Keratinocyte (primary cell): ENCODE results near the gene AOAH. TPM values are rescaled to one million over a fixed set of nuclear protein-coding genes. Genes with fewer than 3 reads are reported as not detected.

ENCODE experiments used
- DNase-seq: peaks from one replicate; pipeline ENCODE4 v3.0.0-alpha.2; 2011; ENCODE audit warnings: low read depth, missing footprints, low spot score
- FAIRE-seq: peaks from 2 replicates; lab custom pipeline; 2011; peaks lifted over from hg19 to GRCh38; lab: Jason Lieb, UNC
- H2AFZ ChIP-seq: 2 replicates; pipeline ENCODE4 v1.6.0; 2012; ENCODE audit warnings: low read length, control low read depth, inconsistent platforms; ENCODE audit not compliant: control insufficient read depth
- H3K27ac ChIP-seq: 2 replicates; pipeline ENCODE4 v1.5.1; 2011; ENCODE audit warnings: low read length; ENCODE audit not compliant: control insufficient read depth, insufficient read depth
- H3K27me3 ChIP-seq: 3 replicates; pipeline ENCODE4 v1.6.0; 2011; ENCODE audit warnings: low read length; ENCODE audit not compliant: control insufficient read depth, insufficient read depth; ENCODE audit errors: extremely low read depth
- H3K36me3 ChIP-seq, 2 experiments: 2 replicates in 1 of 2; 3 replicates in 1 of 2; pipeline ENCODE4 v1.5.1; 2011; ENCODE audit warnings: low read length in 2 of 2, mild to moderate bottlenecking in 1 of 2; ENCODE audit not compliant: control insufficient read depth in 2 of 2, insufficient read depth in 2 of 2; ENCODE audit errors: extremely low read depth in 1 of 2
- H3K4me1 ChIP-seq: 3 replicates; pipeline ENCODE4 v1.5.1; 2011; ENCODE audit warnings: low read length; ENCODE audit not compliant: control insufficient read depth, insufficient read depth; ENCODE audit errors: extremely low read depth
- H3K4me2 ChIP-seq: 3 replicates; pipeline ENCODE4 v1.6.0; 2011; ENCODE audit warnings: low read depth, low read length; ENCODE audit not compliant: control insufficient read depth, insufficient read depth; ENCODE audit errors: extremely low read depth
- H3K4me3 ChIP-seq, 3 experiments: fragments of 200-600 bp in 1 of 3; sonication (generic) in 1 of 3; 2 replicates in 2 of 3; 3 replicates in 1 of 3; pipeline ENCODE4 v1.5.1; 2011 to 2016; ENCODE audit warnings: low read length in 3 of 3, mild to moderate bottlenecking in 3 of 3, control low read depth in 2 of 3, inconsistent platforms in 1 of 3, low read depth in 1 of 3, mixed read lengths in 1 of 3, mixed run types in 1 of 3, moderate library complexity in 1 of 3; ENCODE audit not compliant: control insufficient read depth in 2 of 3, insufficient read depth in 2 of 3; ENCODE audit errors: extremely low read depth in 1 of 3
- H3K79me2 ChIP-seq: 2 replicates; pipeline ENCODE4 v1.6.0; 2012; ENCODE audit warnings: low read length; ENCODE audit not compliant: control insufficient read depth, insufficient read depth
- H3K9ac ChIP-seq: 3 replicates; pipeline ENCODE4 v1.6.0; 2011; ENCODE audit warnings: low read length; ENCODE audit not compliant: control insufficient read depth, insufficient read depth; ENCODE audit errors: extremely low read depth
- H3K9me1 ChIP-seq: 3 replicates; pipeline ENCODE4 v1.6.0; 2011; ENCODE audit warnings: low read length; ENCODE audit not compliant: control insufficient read depth, insufficient read depth; ENCODE audit errors: extremely low read depth
- H3K9me3 ChIP-seq: 2 replicates; pipeline ENCODE4 v1.5.1; 2012; ENCODE audit warnings: low read depth, low read length; ENCODE audit not compliant: control insufficient read depth
- H4K20me1 ChIP-seq: 3 replicates; pipeline ENCODE4 v1.6.0; 2011; ENCODE audit warnings: low read length; ENCODE audit not compliant: control insufficient read depth, insufficient read depth; ENCODE audit errors: extremely low read depth
- EZH2 ChIP-seq: IDR thresholded peaks from one replicate; pipeline ENCODE4 v1.6.1; 2012; ENCODE audit warnings: inconsistent platforms, mild to moderate bottlenecking, low read length, moderate library complexity
- dilution Hi-C: fragments of 300-500 bp; cut with MboI; formaldehyde crosslinking; loops from one replicate; pipeline ENCODE4 v1.7.0; 2020; ENCODE audit warnings: low sequenced_read_pairs; ENCODE audit not compliant: extremely low pct_ligation_motif_present
- polyA plus RNA-seq, 5 experiments: library from polyadenylated mRNA; depleted of rRNA in 3 of 5; stranded (reverse) in 3 of 5; stranded (forward) in 1 of 5; unstranded in 1 of 5; fragments of >200 nt; gene quantifications; 1 replicate in 1 of 5; 2 replicates in 3 of 5; 3 replicates in 1 of 5; pipeline versions ENCODE4 v1.2.1 to v1.2.3, GENCODE V29; 2011 to 2012; ENCODE audit warnings: missing spikeins in 2 of 5, low read depth in 1 of 5, low replicate concordance in 1 of 5
- TF ChIP-seq, protein P1 (sequence below), 3 experiments: IDR thresholded peaks in 1 of 3; conservative IDR thresholded peaks in 1 of 3; optimal IDR thresholded peaks in 1 of 3; 2 replicates in 2 of 3; 3 replicates in 1 of 3; pipeline versions ENCODE3 to v1.5.1; 2011; ENCODE audit warnings: low read length in 3 of 3, mild to moderate bottlenecking in 3 of 3, moderate library complexity in 2 of 3, control low read depth in 1 of 3, inconsistent platforms in 1 of 3; ENCODE audit not compliant: insufficient read depth in 2 of 3; ENCODE audit errors: extremely low read depth in 1 of 3

AOAH gene
- polyA plus RNA-seq, 1 donor (not counting 4 experiments of a cell fraction or from before 2014, with no cell fraction given) = 0.43 TPM

DNA sequence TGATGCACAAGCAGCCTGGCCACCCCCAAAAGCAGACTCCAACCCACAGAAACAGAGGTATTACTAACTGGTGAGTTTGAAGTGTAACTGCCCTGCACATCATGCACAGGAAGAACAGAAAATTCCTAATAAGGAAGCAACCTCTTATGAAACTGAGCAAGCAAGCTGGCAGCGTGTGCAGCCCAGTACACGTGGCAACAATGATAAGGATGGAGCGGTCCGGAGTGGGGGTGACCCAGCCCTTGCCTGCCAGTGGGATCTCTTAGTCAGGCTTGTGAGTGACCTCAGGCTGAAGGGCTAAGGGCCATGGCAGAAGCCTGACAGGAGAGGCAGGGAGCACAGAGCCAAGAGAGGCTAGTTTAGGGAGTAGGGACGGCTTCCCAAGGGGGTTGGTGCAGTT lies 22.1 kb upstream of the AOAH start:
- Histone ChIP-seq H3K79me2 (no peaks in the 10 kb centered on the region), H3K4me3 (no peak overlapping the region), H3K4me1 (peaks cover 6% of the 10 kb centered on the region), H3K4me2 (no peak overlapping the region), H3K27me3 (no peaks in the 10 kb centered on the region), H4K20me1 (no peaks in the 10 kb centered on the region), H3K9ac (no peak overlapping the region), H3K9me3 (no peaks in the 10 kb centered on the region), H2AFZ (no peak overlapping the region), H3K9me1 (no peaks in the 10 kb centered on the region), H3K36me3 (no peaks in the 10 kb centered on the region), H3K27ac (no peak overlapping the region)
- FAIRE-seq (no peak), DNase-seq (no peak)
- TF ChIP-seq, protein P1, sequence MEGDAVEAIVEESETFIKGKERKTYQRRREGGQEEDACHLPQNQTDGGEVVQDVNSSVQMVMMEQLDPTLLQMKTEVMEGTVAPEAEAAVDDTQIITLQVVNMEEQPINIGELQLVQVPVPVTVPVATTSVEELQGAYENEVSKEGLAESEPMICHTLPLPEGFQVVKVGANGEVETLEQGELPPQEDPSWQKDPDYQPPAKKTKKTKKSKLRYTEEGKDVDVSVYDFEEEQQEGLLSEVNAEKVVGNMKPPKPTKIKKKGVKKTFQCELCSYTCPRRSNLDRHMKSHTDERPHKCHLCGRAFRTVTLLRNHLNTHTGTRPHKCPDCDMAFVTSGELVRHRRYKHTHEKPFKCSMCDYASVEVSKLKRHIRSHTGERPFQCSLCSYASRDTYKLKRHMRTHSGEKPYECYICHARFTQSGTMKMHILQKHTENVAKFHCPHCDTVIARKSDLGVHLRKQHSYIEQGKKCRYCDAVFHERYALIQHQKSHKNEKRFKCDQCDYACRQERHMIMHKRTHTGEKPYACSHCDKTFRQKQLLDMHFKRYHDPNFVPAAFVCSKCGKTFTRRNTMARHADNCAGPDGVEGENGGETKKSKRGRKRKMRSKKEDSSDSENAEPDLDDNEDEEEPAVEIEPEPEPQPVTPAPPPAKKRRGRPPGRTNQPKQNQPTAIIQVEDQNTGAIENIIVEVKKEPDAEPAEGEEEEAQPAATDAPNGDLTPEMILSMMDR (optimal IDR thresholded peaks at IDR 0.05 in 1 of 3, IDR thresholded peaks at IDR 0.05 in 1 of 3, conservative IDR thresholded peaks at IDR 0.05 in 1 of 3; ENCODE audit: extremely low read depth in 1 of 3, insufficient read depth in 2 of 3, low read length in 3 of 3) = no peak
- no peak for TF ChIP-seq EZH2
- dilution Hi-C loops = no loop called here

DNA sequence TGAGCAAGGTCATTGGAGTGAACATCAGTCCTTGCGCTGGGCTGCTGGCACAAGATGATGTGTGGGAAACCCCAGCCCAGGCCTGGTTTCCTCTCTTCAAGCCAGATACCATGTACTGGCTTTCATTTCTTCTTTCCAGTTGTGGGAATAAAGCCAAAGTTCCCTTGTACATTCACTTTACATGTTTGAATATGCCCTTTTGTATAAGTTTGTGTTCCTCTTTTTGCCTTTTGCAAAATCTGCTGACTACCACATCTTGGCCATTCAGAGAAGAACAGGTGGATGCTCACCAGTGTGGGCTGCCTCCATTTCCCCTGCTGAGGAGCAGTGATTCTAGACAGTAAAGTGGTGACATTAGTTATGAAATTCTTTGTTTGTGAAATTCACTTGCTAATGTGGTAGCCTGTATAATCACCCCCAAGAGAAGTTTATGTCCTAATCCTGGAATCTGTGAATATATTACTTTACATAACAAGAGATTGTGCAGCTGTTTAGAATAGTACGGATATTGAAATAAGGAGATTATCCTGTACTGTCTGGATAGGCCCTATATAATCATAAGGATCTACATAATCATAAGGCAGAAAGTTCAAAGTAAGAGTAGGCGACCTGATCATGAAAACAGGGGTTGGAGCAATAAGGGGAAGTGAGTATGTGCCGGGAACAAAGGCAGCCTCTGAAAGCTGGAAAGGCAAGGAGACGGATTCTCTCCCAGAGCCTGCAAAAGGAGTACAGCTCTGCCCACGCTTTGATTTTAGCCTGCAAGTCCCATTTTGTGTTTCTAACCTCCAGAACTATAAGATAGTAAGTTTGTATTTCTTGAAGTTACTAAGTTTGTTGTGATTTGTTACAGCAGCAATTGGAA lies 18.8 kb upstream of the AOAH start:
- Histone ChIP-seq H3K9me3 (no peaks in the 10 kb centered on the region), H3K9me1 (no peaks in the 10 kb centered on the region), H3K79me2 (no peaks in the 10 kb centered on the region), H3K4me2 (no peak overlapping the region), H4K20me1 (no peaks in the 10 kb centered on the region), H3K4me1 (peaks cover 10% of the 10 kb centered on the region), H3K36me3 (no peaks in the 10 kb centered on the region), H3K27me3 (no peaks in the 10 kb centered on the region), H3K9ac (no peak overlapping the region), H3K27ac (no peak overlapping the region), H3K4me3 (no peak overlapping the region), H2AFZ (no peak overlapping the region)
- TF ChIP-seq EZH2 = no peak
- TF ChIP-seq, protein P1 (optimal IDR thresholded peaks at IDR 0.05 in 1 of 3, IDR thresholded peaks at IDR 0.05 in 1 of 3, conservative IDR thresholded peaks at IDR 0.05 in 1 of 3; ENCODE audit: extremely low read depth in 1 of 3, insufficient read depth in 2 of 3, low read length in 3 of 3) = no peak
- FAIRE-seq (no peak), DNase-seq (no peak)
- dilution Hi-C loops = no loop called here
